ENCODE measurements around the gene RNMT.

GRCh38 chr18:13735681-13736080, 9.2 kb downstream of the RNMT start:
- TF ChIP-seq CTCF (IDR thresholded peaks at IDR 0.05): no peak
- TF ChIP-seq POLR2A (IDR thresholded peaks at IDR 0.05): no peak
- TF ChIP-seq EP300 (IDR thresholded peaks at IDR 0.05): no peak
